HK-2 (cell line): ENCODE data around the gene C13orf42.

ENCODE experiments used
- DNase-seq: peaks from one replicate; pipeline ENCODE4 v3.0.0-alpha.2; 2018; ENCODE audit not compliant: unreplicated experiment

The C13orf42 gene

GRCh38 chr13:51033421-51034185, 77.5 kb downstream of the C13orf42 start:
- DNase-seq, result no peak

DNA sequence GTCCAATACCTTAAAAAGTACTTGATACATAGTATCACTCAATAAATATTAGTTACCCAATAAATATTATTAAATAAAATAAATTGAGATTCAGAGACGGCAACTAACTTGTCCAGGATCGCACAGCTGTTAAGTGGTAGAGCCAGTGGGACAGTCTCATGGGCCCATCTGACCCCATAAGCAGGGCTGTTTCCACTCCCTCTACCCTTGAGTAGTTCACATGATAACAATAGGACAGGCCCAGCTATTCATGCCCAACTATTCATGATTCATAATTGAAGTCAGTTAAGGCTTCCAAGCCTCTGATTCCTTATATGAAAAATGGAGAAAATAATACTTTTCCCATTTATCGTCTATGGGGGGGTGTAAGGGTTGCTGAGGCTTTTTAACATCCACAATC, 78.2 kb downstream of the C13orf42 start:
- no peak for DNase-seq
